ENCODE results near the gene DPH7.

DPH7 gene

GRCh38 chr9:137614631-137615386 is 36.1 kb upstream of the DPH7 start:
- H3K4me1 ChIP-seq (ENCODE audit: control insufficient read depth, insufficient read depth, low read length) = peaks cover 8% of the 10 kb centered on the region
- H3K9ac ChIP-seq (ENCODE audit: low read depth, low read length) = no peak overlapping the region
- no peaks in the 10 kb centered on the region for H3K27me3 ChIP-seq (ENCODE audit: control insufficient read depth, insufficient read depth, low read length)
- H3K36me3 ChIP-seq (ENCODE audit: control insufficient read depth, insufficient read depth, low read length) = peaks cover 30% of the 10 kb centered on the region
- no peaks in the 10 kb centered on the region for H3K9me3 ChIP-seq (ENCODE audit: control insufficient read depth, insufficient read depth, low read length)
- H3K4me3 ChIP-seq (ENCODE audit: low read depth, low read length) = no peak overlapping the region

GRCh38 chr9:137613738-137614523 is 35.2 kb upstream of the DPH7 start:
- Histone ChIP-seq H3K4me1 (ENCODE audit: control insufficient read depth, insufficient read depth, low read length) (peaks cover 8% of the 10 kb centered on the region), H3K27me3 (ENCODE audit: control insufficient read depth, insufficient read depth, low read length) (no peaks in the 10 kb centered on the region), H3K36me3 (ENCODE audit: control insufficient read depth, insufficient read depth, low read length) (peaks cover 30% of the 10 kb centered on the region), H3K9me3 (ENCODE audit: control insufficient read depth, insufficient read depth, low read length) (no peaks in the 10 kb centered on the region), H3K4me3 (ENCODE audit: low read depth, low read length) (no peak overlapping the region), H3K9ac (ENCODE audit: low read depth, low read length) (no peak overlapping the region)

- Histone ChIP-seq H3K4me3 (ENCODE audit: low read depth, low read length) (no peak overlapping the region), H3K9me3 (ENCODE audit: control insufficient read depth, insufficient read depth, low read length) (no peaks in the 10 kb centered on the region), H3K9ac (ENCODE audit: low read depth, low read length) (peak overlapping the region; percentile 47), H3K4me1 (ENCODE audit: control insufficient read depth, insufficient read depth, low read length) (peaks cover 8% of the 10 kb centered on the region), H3K27me3 (ENCODE audit: control insufficient read depth, insufficient read depth, low read length) (no peaks in the 10 kb centered on the region), H3K36me3 (ENCODE audit: control insufficient read depth, insufficient read depth, low read length) (peaks cover 30% of the 10 kb centered on the region)
Observed at GRCh38 chr9:137613259-137613658, 34.5 kb upstream of the DPH7 start.

- H3K4me3 ChIP-seq (ENCODE audit: low read depth, low read length) = no peak overlapping the region
- peak overlapping the region; percentile 47 for H3K9ac ChIP-seq (ENCODE audit: low read depth, low read length)
- H3K27me3 ChIP-seq (ENCODE audit: control insufficient read depth, insufficient read depth, low read length) = no peaks in the 10 kb centered on the region
- H3K36me3 ChIP-seq (ENCODE audit: control insufficient read depth, insufficient read depth, low read length) = peaks cover 30% of the 10 kb centered on the region
- peaks cover 8% of the 10 kb centered on the region for H3K4me1 ChIP-seq (ENCODE audit: control insufficient read depth, insufficient read depth, low read length)
- no peaks in the 10 kb centered on the region for H3K9me3 ChIP-seq (ENCODE audit: control insufficient read depth, insufficient read depth, low read length)
Observed at GRCh38 chr9:137612741-137613142, 34.0 kb upstream of the DPH7 start.

GRCh38 chr9:137611623-137612609 is 33.2 kb upstream of the DPH7 start:
- H3K27me3 ChIP-seq (ENCODE audit: control insufficient read depth, insufficient read depth, low read length) = no peaks in the 10 kb centered on the region
- H3K36me3 ChIP-seq (ENCODE audit: control insufficient read depth, insufficient read depth, low read length) = peaks cover 30% of the 10 kb centered on the region
- no peak overlapping the region for H3K4me3 ChIP-seq (ENCODE audit: low read depth, low read length)
- H3K9me3 ChIP-seq (ENCODE audit: control insufficient read depth, insufficient read depth, low read length) = no peaks in the 10 kb centered on the region
- H3K9ac ChIP-seq (ENCODE audit: low read depth, low read length) = no peak overlapping the region
- peaks cover 8% of the 10 kb centered on the region for H3K4me1 ChIP-seq (ENCODE audit: control insufficient read depth, insufficient read depth, low read length)

GRCh38 chr9:137610944-137611343 is 32.2 kb upstream of the DPH7 start:
- H3K9ac ChIP-seq (ENCODE audit: low read depth, low read length) = no peak overlapping the region
- peaks cover 24% of the 10 kb centered on the region for H3K36me3 ChIP-seq (ENCODE audit: control insufficient read depth, insufficient read depth, low read length)
- H3K4me1 ChIP-seq (ENCODE audit: control insufficient read depth, insufficient read depth, low read length) = peaks cover 8% of the 10 kb centered on the region
- no peak overlapping the region for H3K4me3 ChIP-seq (ENCODE audit: low read depth, low read length)
- H3K9me3 ChIP-seq (ENCODE audit: control insufficient read depth, insufficient read depth, low read length) = no peaks in the 10 kb centered on the region
- no peaks in the 10 kb centered on the region for H3K27me3 ChIP-seq (ENCODE audit: control insufficient read depth, insufficient read depth, low read length)

- Histone ChIP-seq H3K4me3 (ENCODE audit: low read depth, low read length) (peak overlapping the region; percentile 68), H3K4me1 (ENCODE audit: control insufficient read depth, insufficient read depth, low read length) (peaks cover 8% of the 10 kb centered on the region), H3K36me3 (ENCODE audit: control insufficient read depth, insufficient read depth, low read length) (no peaks in the 10 kb centered on the region), H3K27me3 (ENCODE audit: control insufficient read depth, insufficient read depth, low read length) (peaks cover 8% of the 10 kb centered on the region), H3K9me3 (ENCODE audit: control insufficient read depth, insufficient read depth, low read length) (no peaks in the 10 kb centered on the region), H3K9ac (ENCODE audit: low read depth, low read length) (no peak overlapping the region)
Observed at GRCh38 chr9:137607141-137607857, 28.6 kb upstream of the DPH7 start.

GRCh38 chr9:137606734-137607138 is 28.0 kb upstream of the DPH7 start:
- H3K4me1 ChIP-seq (ENCODE audit: control insufficient read depth, insufficient read depth, low read length) = peaks cover 5% of the 10 kb centered on the region
- no peaks in the 10 kb centered on the region for H3K9me3 ChIP-seq (ENCODE audit: control insufficient read depth, insufficient read depth, low read length)
- peaks cover 8% of the 10 kb centered on the region for H3K27me3 ChIP-seq (ENCODE audit: control insufficient read depth, insufficient read depth, low read length)
- H3K9ac ChIP-seq (ENCODE audit: low read depth, low read length) = no peak overlapping the region
- peak overlapping the region; percentile 68 for H3K4me3 ChIP-seq (ENCODE audit: low read depth, low read length)
- H3K36me3 ChIP-seq (ENCODE audit: control insufficient read depth, insufficient read depth, low read length) = no peaks in the 10 kb centered on the region

- peak overlapping the region; percentile 60 for H3K9ac ChIP-seq (ENCODE audit: low read depth, low read length)
- H3K4me3 ChIP-seq (ENCODE audit: low read depth, low read length) = peak overlapping the region; percentile 68
- H3K9me3 ChIP-seq (ENCODE audit: control insufficient read depth, insufficient read depth, low read length) = no peaks in the 10 kb centered on the region
- peaks cover 8% of the 10 kb centered on the region for H3K27me3 ChIP-seq (ENCODE audit: control insufficient read depth, insufficient read depth, low read length)
- peaks cover 3% of the 10 kb centered on the region for H3K4me1 ChIP-seq (ENCODE audit: control insufficient read depth, insufficient read depth, low read length)
- no peaks in the 10 kb centered on the region for H3K36me3 ChIP-seq (ENCODE audit: control insufficient read depth, insufficient read depth, low read length)
Observed at GRCh38 chr9:137606005-137606621, 27.4 kb upstream of the DPH7 start.

GRCh38 chr9:137605121-137606004 is 26.6 kb upstream of the DPH7 start, which contains the start of gene ARRDC1:
Gene ARRDC1 (plus strand): TSS chr9:137605686. CDS start chr9:137605718, 32 bp downstream.
- H3K27me3 ChIP-seq (ENCODE audit: control insufficient read depth, insufficient read depth, low read length) = peaks cover 8% of the 10 kb centered on the region
- peak within 1 kb of the TSS; percentile 60 for H3K9ac ChIP-seq (ENCODE audit: low read depth, low read length)
- H3K9me3 ChIP-seq (ENCODE audit: control insufficient read depth, insufficient read depth, low read length) = no peaks in the 10 kb centered on the region
- H3K4me3 ChIP-seq (ENCODE audit: low read depth, low read length) = peak within 1 kb of the TSS; percentile 68
- no peaks in the 10 kb centered on the region for H3K36me3 ChIP-seq (ENCODE audit: control insufficient read depth, insufficient read depth, low read length)
- H3K4me1 ChIP-seq (ENCODE audit: control insufficient read depth, insufficient read depth, low read length) = peaks cover 3% of the 10 kb centered on the region
